Lower lobe of right lung (tissue), 2 donors: ENCODE measurements around the gene GPR63. TPM values are rescaled to one million over a fixed set of nuclear protein-coding genes. Genes with fewer than 3 reads are reported as not detected.

Source experiments
- ATAC-seq, 2 donors: fragments of 200-7000 bp; cut with Tn5 transposase; one replicate each; pipeline ENCODE4 v1.9.1; 2020 to 2022; ENCODE audit warnings: mild to moderate bottlenecking in 2 of 2, moderate library complexity in 2 of 2
- DNase-seq: peaks from one replicate; pipeline ENCODE4 v3.0.0-alpha.2; 2020
- H3K27ac ChIP-seq: fragments of 200-600 bp; one replicate; pipeline ENCODE4 v1.8.0; 2022
- H3K27me3 ChIP-seq: fragments of 200-600 bp; one replicate; pipeline ENCODE4 v1.8.0; 2022; ENCODE audit warnings: low read depth
- H3K36me3 ChIP-seq: fragments of 200-600 bp; one replicate; pipeline ENCODE4 v1.8.0; 2022; ENCODE audit warnings: mild to moderate bottlenecking
- H3K4me1 ChIP-seq: fragments of 200-600 bp; one replicate; pipeline ENCODE4 v1.8.0; 2022
- H3K4me3 ChIP-seq: fragments of 200-600 bp; one replicate; pipeline ENCODE4 v1.8.0; 2022; ENCODE audit warnings: mild to moderate bottlenecking
- H3K9me3 ChIP-seq: fragments of 200-600 bp; one replicate; pipeline ENCODE4 v1.8.0; 2022
- CTCF ChIP-seq: fragments of 200-600 bp; IDR thresholded peaks from one replicate; pipeline ENCODE4 v1.8.0; 2022; ENCODE audit warnings: antibody characterized with exemption, mild to moderate bottlenecking
- intact Hi-C: fragments of 100-400 bp; cut with DNase I; formaldehyde crosslinking; loops from one replicate; pipeline ENCODE4 v1.11.0; 2022
- total RNA-seq: library from RNA; stranded (reverse); fragmentation: NEBNext Ultra II Directional; extraction: Animal tissue kit (Norgen Biotek cat#: 25700); gene quantifications from one replicate; pipeline ENCODE4 v1.2.1, GENCODE V29; 2021
- donor health status: DM: no; HTN: yes; CAD: no; lungs with severe emphysema.

The GPR63 gene
- total RNA-seq, 1 donor from 2014 or later, result 0.71 TPM

GRCh38 chr6:96872976-96873375 is 35.7 kb upstream of the GPR63 start:
- TF ChIP-seq CTCF, result no peak
- ATAC-seq (no peak), DNase-seq (no peak)
- Histone ChIP-seq H3K27me3 (no peaks in the 10 kb centered on the region), H3K4me1 (no peaks in the 10 kb centered on the region), H3K9me3 (no peaks in the 10 kb centered on the region), H3K36me3 (no peaks in the 10 kb centered on the region), H3K27ac (no peak overlapping the region), H3K4me3 (no peak overlapping the region)
- intact Hi-C loops, result no loop called here

- Histone ChIP-seq H3K4me1 (no peaks in the 10 kb centered on the region), H3K9me3 (no peaks in the 10 kb centered on the region), H3K36me3 (no peaks in the 10 kb centered on the region), H3K27ac (no peak overlapping the region), H3K27me3 (no peaks in the 10 kb centered on the region), H3K4me3 (no peak overlapping the region)
- no peak for TF ChIP-seq CTCF
- intact Hi-C loops, result no loop called here
- ATAC-seq (no peak), DNase-seq (no peak)
Measured at GRCh38 chr6:96865055-96865405, 27.8 kb upstream of the GPR63 start.

- intact Hi-C loops, result no loop called here
- TF ChIP-seq CTCF, result no peak
- no peak overlapping the region for H3K4me3 ChIP-seq
- H3K9me3 ChIP-seq, result no peaks in the 10 kb centered on the region
- no peak overlapping the region for H3K27ac ChIP-seq
- DNase-seq, result no peak
- no peak for ATAC-seq
- no peaks in the 10 kb centered on the region for H3K4me1 ChIP-seq
- H3K36me3 ChIP-seq, result no peaks in the 10 kb centered on the region
- no peaks in the 10 kb centered on the region for H3K27me3 ChIP-seq
Measured at GRCh38 chr6:96864216-96865054, 27.2 kb upstream of the GPR63 start.

- intact Hi-C loops, result no loop called here
- no peak for TF ChIP-seq CTCF
- no peaks in the 10 kb centered on the region for H3K4me1 ChIP-seq
- H3K27ac ChIP-seq, result no peak overlapping the region
- DNase-seq (no peak), ATAC-seq (no peak)
- H3K9me3 ChIP-seq, result no peaks in the 10 kb centered on the region
- no peaks in the 10 kb centered on the region for H3K27me3 ChIP-seq
- H3K36me3 ChIP-seq, result no peaks in the 10 kb centered on the region
- no peak overlapping the region for H3K4me3 ChIP-seq
Measured at GRCh38 chr6:96862560-96862959, 25.3 kb upstream of the GPR63 start.

GRCh38 chr6:96861588-96861987 is 24.3 kb upstream of the GPR63 start:
- H3K9me3 ChIP-seq, result no peaks in the 10 kb centered on the region
- H3K27ac ChIP-seq, result no peak overlapping the region
- H3K27me3 ChIP-seq, result no peaks in the 10 kb centered on the region
- intact Hi-C loops, result no loop called here
- no peaks in the 10 kb centered on the region for H3K36me3 ChIP-seq
- no peak for TF ChIP-seq CTCF
- H3K4me3 ChIP-seq, result no peak overlapping the region
- no peak for ATAC-seq
- H3K4me1 ChIP-seq, result no peaks in the 10 kb centered on the region
- no peak for DNase-seq
